NCI-H2081 treated with DMSO at 0.1 percent for 48 hours (cell line): ENCODE measurements around the gene MFF.
"Not testable (repeated sequence)": the region's sequence is repeated elsewhere in the genome, so short reads cannot be mapped to it uniquely, and the experiment has no call there.

Experiments
- DNase-seq: peaks from one replicate; lab custom pipeline; 2025; lab: John Stamatoyannopoulos, UW

Gene MFF

DNA sequence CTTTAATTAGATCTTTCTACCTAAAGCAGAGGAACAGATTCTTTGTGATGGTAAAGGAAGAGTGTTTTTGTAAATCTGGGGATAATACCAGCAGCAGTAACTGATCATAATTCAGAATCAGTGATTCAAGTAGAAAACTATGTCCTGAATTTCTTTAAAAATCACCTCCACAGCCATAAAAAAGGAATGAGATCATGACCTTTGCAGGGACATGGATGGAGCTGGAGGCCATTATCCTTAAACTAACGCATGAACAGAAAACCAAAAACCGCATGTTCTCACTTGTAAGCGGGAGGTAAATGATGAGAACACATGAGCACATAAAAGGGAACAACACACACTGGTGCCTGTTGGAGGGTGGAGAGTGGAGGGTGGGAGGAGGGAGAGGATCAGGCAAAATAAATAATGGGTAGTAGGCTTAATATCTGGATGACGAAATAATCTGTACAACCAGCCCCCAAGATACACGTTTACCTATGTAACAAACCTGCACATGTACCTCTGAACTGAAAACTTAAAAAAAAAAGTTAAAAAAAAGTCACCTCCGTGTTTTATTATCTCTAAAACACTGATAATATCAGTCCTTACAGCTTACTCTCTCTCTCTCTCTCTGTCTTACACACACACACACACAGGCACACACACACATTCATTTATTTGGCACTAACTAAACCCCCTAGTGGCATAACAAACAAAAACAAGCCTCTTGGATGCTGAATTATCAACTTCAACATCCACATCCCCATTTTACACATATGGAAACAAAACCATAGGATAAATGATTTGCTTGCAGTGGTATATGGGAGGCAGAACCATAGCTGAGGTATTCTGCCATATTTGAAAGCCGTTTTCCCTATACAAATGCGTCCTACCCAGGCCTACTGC, 52.7 kb downstream of the MFF start:
- DNase-seq: no peak

DNA sequence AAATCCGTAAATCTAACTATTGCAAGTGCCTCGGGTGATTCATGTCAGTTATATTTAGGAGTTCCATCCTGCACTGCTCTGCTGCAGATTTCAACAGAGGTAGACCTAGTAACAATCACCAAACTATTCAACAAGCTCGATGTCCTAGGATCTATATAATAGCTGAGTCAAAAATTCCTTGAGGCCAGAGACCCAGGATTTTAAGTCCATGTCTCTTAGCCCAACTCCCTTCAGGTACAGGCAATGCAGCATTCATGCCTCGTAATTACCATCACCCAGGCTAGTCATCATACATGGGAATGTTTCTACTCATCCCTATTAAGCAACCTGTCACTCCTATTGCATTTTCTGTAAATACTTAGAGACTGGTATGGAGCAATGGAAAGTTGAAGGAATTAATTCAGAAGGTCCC, 53.3 kb downstream of the MFF start:
- no peak for DNase-seq

DNA sequence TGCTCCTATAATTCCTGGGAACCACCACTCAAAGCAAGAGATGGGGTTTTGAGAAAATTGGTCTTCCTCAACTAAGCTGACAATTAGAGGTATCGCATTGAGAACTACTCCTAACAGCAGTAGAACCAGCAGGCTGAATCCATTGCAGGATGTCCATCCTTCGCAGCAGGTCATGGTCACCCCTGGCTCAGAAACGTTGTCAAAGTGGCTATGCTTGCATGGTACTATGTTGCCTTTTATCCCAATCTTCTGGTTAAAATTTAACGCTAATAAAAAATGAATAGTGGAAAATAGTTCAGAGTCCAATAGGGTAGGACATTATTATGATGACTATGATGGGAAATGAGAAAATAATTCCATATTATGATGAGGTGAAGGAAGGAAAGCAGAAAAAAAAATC, 54.0 kb downstream of the MFF start, which contains the start of gene TM4SF20:
Gene TM4SF20, minus strand, starts transcription at position 212 of the 400 bp plus-strand sequence. Its CDS starts 38 bp downstream, at position 174.
- no peak for DNase-seq

DNA sequence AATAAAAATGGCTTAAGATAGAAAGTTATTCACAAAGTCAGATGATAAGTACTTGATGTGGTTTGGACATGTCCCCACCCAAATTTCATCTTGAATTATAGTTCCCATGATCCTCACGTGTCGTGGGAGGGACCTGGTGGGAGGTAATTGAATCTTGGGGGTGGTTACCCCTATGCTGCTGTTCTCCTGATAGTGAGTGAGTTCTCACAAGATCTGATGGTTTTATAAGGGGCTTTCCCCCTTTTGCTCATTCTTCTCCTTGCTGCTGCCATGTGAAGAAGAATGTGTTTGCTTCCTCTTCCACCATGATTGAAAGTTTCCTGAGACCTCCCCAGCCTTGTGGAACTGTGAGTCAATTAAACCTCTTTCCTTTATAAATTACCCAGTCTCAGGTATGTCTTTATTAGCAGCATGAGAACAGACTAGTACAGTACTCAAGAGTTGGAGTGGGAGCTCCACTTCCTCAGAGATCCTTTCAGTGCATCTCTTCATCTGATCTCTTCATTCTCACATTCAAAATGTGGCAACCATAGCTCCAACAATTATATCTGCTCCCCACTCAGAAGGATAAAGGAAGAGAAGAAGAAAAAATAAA, 57.3 kb downstream of the MFF start:
- not testable (repeated sequence) for DNase-seq

DNA sequence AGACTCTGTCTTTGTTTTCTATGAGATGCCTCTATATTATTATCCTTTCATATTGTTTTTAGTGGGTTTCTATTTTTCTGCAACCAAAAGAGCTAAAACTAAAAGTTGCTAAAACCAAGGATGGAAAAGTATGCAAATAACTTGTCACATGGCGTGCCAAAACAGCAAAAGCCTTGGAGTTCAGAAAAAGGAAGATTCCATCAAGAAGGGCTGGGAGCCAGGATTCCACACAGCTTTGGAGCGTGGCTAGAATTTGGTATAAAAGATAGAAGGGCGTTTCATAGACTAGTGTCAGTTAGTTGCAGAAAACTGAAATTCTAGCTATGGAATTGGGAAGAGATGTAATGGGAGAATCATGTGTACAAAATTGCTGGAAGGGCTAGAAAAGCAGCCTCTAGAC, 58.6 kb downstream of the MFF start:
- DNase-seq: no peak

DNA sequence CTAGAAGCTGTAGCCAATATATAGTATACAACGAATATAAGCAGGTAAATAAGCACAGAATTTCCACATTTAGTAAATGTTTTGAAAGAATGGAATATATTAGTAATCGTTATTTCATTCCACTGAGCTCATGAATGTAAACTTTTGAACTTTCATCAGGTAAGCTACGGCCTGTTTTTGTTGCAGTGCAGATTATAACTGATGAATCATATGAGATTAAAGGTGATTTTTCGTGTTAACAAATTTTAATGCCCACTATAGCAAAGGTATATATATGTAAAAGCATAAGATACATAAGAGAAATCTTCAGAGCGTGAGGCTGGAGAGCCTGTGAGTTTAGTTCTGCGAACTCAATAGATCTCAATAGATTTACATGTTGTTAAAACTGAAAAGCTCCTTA, 61.6 kb downstream of the MFF start:
- no peak for DNase-seq

DNA sequence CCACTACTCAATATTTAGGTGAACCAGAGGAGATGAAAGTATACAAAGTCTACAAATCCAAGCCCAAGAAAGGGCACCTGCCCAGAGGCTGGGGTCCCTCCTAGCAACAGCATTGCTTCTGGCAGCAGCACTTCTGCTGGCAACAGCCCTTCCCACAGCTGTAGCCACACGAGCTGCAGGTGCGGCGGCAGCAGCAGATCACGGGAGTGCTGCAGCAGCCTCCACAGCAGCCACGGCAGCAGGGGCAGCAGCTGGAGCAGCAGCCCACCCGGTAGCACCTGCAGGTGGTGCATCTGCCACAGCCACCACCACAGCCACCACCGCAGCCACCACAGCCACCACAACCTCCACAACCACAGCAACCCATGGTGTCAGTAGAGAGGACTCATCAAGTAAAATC, 62.5 kb downstream of the MFF start, which contains the start of gene SCYGR1:
Gene SCYGR1, minus strand, starts transcription at position 367 of the 400 bp plus-strand sequence. Its CDS starts 0 bp downstream, at position 367.
- DNase-seq: not testable (repeated sequence)

DNA sequence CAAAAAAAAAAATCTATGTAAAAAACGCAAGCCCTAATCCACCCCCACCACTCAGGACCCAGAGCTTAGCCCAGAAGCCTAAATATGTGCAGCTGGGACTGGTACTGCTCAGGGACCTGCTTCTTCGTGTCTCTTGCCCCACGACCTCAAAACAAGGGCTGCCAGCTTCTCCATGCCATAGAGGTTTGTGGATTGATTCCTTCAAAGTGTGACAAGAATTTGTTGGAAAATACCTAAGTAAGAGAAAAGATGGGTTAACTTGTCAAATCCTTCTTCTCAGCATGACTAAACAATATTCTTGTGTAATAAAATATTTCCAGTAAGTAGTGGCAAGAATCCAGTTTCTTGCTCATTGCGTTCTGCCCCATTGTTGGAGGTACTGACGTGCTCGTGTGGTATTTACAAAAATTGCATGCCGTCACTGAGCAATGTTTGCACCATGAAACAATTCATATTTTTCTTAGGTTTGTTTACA, 63.5 kb downstream of the MFF start:
- no peak for DNase-seq

DNA sequence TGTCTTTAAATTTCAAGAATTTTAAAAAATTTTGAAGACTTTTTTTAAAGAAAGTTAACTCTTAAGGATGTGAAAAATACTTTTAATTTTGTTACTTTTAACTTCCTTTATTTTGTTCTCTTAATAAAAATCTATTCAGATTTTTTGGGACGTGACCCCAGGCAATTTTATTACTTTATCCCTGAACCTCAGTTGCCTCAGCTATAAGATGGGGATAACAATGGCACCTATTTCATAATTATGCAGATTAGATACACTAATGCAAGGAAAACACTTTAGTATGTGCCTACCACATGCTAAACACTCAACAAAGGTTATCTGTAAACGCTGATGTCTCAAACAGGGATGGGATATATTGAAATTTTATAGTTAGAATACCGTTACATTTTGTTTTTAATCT, 64.2 kb downstream of the MFF start:
- DNase-seq: no peak

DNA sequence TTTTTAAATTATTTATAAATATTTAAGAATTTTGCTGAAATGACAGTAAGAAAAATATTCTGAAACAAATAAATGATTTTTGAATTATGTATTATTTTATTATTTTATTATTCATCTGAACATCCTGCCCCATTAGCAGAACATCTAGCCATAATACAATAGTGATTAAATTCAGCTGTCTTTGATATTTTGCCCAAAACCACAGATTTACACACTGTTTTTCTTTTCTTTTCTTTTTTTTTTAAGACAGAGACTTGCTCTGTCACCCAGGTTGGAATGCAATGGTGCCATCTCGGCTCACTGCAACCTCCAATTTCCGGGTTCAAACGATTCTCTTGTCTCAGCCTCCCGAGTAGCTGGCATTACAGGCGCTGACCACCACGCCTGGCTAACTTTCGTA, 64.6 kb downstream of the MFF start:
- no peak for DNase-seq

DNA sequence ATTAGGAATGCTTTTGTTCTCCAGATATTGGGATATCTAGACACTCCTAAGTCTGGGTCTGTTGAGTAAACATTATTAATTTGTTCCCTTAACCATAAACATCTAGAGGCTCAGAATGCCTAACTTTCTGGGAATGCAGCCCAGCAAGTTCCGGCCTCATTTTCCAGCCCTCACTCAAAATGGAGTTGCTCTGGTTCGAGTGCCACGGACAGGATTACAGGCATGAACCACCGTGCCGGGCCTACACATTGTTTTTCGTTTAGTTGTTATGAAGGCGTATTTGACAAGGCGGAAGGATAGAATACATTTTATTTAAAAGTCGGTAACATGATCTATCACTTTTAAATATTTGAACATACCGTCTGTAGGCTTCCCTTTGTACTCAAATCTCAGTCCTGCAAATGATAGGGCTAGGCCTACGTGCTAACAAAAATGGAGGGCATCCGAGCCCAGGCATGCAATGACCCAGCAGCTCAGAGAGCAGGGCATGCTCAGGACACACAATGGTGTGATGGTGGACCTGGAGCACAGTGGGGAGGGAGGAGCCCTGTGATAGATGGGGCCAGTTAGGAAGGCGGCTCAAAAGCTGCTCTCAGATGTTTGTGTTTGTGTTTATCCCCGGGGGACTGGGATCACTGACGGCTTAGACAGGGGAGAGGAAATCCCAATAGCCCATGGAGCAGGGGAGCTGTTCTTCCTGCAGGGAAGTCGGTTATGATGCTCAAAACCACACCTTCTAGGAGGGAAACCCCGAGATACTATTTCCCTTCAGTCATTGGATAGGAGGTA, 65.6 kb downstream of the MFF start:
- DNase-seq: no peak

DNA sequence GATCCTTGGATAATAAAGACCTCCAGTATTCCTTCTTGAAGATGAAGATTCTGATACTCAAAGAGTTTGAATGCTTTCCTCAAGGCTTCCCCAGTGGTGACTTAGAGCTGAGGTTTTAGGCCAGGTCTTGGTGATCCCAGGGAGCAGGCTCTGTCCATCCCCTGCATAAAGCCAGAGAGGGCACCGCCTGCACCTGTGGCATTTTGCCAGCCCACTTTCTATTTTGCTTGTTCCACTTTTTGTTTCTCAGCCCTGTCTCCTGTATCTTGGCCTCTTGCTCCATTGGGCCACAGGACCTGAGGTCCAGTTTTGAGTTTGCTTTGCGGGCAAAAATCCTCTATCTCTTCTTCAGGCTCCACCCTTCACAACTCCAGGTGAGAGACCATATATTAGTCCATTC, 69.3 kb downstream of the MFF start:
- DNase-seq: no peak

DNA sequence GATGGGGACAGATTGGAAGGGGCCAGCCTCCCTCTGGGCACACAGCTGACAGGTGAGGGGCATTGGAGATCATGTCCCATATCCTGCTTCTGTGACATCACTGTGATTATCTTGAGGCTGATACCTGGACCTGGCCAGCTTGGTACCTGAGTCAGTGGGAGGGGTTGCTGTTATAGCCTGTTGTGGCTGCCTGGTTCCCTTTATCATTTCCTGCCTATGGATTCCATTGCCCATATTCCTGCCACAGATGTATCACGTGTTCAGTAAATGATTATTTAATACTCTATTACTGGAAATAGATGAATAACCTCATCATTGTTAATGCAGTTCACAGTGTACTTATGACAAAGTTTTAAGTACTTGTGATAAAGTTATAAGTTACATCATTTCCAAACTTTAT, 70.5 kb downstream of the MFF start:
- DNase-seq: no peak

DNA sequence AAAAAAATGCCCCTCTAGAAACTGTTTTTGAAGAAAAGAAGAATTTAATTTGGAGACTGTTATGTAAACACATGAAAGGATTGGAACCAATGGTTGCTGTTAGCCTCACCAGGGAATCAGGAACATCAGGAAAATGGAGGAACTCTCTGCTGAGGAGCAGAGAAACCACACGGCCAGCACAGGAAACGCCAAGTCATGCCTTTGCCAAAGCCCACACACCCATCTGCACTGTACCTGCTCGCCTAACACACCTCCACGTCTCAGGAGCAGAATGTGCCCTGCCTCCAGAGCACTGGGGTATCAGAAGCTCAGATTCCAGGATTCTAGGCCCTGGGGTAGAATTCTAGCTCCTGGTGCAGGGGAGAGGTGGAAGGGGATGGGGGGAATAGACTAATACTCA, 72.5 kb downstream of the MFF start:
- no peak for DNase-seq

DNA sequence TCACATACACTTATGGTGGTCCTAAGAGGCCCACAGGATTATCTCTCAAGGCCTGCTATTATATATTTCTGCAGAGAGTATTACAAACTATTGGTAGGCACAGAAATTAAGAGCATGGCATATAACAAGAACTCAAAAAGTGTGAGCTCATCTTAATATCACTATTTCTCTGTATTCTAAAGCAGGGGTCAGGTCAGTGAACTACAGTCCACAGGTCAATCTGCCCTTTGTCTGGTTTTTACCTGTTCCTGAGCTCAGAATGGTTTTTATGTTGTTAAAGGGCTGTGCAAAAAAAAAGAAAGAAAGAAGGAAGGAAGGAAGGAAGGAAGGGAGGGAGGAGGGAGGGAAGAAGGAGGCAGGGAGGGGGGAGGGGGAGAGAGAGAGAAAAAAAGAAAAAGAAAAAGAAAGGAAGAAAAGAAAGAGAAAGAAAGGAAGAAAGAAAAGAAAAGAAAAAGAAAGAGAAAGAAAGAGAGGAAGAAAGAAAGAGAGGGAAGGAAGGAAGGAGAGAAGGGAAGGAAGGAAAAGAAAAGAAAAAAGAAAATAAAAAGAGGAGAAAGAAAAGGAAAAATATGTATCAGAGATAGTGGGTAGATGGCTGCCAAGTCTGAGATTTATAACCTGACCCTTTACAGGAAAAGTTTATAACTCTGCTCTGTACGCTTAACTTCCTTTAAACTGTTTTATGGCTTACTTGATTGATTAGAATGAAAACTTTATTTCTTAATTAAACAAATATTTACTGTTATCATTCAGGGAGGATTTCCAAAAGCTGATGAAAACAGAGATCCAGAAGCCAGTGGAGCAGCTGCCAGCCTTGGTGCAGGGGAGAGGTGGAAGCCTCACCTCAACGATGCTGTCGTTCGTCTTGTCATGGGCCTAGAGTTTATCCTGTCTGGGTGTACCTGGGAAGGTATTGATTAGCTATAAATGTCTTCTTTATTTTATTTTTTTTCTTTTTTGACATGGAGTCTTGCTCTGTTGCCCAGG, 73.9 kb downstream of the MFF start:
- DNase-seq: no peak

DNA sequence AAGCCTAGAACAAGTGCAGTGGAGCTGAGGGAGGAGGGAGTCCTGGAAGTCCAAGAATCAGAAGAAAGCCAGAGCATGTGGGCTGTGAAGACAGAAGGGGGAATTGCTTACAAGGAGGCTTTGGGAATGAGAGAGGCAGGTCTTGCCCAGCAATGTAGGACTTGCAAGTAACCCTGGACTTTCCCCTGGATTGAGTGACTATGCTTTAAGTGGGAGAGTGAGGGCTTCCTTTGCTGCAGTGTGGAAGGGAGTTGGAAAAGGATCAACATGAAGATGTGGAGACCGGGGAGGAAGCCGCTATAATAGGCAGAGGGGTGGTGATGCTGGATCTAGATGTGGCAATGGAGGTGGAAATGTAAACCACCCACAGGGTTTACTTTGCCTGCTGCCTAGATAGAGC, 76.5 kb downstream of the MFF start:
- DNase-seq: no peak

DNA sequence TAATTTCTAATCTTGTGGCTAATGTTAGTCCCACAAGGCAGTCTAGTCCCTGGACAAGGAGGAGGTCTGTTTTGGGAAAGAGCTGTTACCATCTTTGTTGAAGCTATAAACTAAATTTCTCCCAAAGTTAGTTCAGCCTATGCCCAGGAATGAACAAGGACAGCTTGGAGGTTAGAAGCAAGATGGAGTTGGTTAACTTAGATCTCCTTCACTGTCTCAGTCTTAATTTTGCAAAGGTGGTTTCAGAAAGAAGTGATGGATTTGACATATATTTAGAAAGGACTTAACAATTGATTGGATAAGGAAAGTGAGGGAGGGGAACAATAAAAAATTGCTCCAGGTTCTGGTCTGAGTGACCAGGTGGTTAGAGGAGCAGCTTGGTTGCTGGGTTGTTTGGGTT, 77.3 kb downstream of the MFF start:
- no peak for DNase-seq

DNA sequence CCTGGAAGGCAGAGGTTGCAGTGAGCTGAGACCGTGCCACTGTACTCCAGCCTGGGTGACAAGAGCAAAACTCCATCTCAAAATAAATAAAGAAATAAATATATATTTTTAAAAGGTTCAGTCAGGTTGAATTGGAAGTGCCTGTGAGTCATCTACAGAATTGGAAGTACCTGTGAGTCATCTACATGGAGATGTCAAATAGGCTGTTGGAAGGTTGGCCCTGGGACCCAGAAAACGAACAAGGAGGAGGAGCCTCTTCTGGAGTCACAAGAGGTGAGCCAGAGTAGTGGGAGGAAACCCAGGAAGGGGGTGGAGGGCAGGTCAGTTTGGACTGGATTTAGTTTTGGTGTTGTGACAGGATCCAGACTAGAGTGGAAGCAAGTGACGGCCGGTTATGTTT, 77.9 kb downstream of the MFF start:
- DNase-seq: no peak

DNA sequence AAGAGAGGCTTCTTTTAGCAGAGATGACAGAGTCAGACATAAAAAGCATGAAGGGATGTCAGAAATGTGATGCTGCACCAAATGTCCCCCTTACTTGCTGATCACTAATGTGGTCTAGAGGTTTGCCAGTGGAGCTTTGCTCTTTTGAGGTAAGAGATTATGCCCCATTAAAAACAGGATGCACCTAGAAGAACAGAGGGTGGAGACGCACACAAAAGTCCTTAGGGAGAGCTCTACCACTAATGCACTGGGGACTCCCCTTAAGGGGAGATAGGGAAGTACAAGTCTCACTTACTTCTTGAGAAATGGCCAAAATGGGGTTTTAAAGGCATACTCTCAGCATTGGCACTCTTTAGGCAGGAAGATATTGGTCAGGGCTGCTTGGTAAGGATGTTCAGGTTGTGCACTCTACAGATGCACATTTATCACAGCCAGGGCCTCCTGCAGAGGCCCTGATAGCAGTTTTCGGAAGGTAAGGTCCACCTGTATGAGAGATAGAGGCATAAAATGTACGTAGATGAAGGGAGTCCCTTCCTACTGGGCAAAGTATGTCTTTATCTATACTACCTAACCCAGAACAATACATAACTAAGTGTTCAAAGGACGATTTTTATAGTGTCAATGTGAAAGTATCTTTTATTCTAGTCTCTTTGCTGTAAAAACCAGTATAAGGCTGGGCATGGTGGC, 79.7 kb downstream of the MFF start:
- no peak for DNase-seq

DNA sequence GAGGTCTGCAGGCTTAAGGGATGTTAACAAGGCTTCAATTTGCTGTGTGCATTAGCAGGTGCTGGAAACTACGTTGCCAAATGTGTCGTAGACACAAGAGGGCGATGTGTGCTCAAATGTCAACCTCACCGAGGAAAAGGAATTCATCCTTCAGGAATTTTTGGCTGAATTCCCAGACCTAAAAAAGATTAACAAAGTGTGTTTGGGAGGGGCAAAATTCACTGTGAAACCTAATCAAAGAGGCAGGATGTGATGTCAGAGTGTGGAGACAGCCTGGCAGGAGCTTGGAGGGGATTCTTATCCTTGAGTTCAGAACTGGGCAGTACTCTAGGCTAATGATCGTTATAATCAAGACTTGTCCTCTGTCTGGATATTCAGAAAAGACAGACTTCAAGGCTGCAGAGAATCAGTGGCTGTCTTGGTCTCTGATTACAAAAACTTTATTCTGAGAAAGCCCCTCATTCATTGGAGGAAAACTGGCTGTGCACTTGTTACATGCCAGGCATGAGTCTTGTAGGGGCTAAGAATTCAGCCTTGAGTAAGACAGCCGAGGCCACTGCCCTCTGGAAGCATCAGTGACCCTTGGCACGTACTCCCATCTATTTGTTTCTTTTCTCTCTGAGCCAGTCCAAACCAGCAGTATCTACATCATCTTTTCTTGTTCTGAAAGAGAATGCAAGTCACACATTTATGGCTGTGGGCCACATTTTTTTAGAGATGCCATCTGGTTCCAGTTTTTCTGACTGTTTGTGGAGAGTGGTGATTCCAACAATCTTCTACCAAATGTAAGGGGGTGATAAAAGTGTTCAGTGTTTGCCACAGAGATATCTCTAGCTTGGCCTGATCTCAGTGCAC, 81.4 kb downstream of the MFF start:
- peak; percentile 77 for DNase-seq
